GM18951 (cell line): Measurements from ENCODE around the gene SRGAP1.
"Not testable (repeated sequence)": the region's sequence is repeated elsewhere in the genome, so short reads cannot be mapped to it uniquely, and the experiment has no call there.

Experiments used
- POLR2A ChIP-seq: IDR thresholded peaks from 4 replicates; pipeline ENCODE4 v1.6.1; 2011; ENCODE audit warnings: mild to moderate bottlenecking; ENCODE audit not compliant: insufficient read length, insufficient read depth; ENCODE audit errors: extremely low read depth
- in situ Hi-C: fragments of 300-500 bp; cut with MboI; formaldehyde crosslinking; loops from one replicate; pipeline ENCODE4 v1.12.0; 2022; ENCODE audit warnings: low sequenced_read_pairs, mixed read lengths, inconsistent platforms; ENCODE audit not compliant: unreplicated experiment

SRGAP1 gene

GRCh38 chr12:64025174-64025958, 180.9 kb downstream of the SRGAP1 start:
- in situ Hi-C loops: no loop called here
- no peak for TF ChIP-seq POLR2A

DNA sequence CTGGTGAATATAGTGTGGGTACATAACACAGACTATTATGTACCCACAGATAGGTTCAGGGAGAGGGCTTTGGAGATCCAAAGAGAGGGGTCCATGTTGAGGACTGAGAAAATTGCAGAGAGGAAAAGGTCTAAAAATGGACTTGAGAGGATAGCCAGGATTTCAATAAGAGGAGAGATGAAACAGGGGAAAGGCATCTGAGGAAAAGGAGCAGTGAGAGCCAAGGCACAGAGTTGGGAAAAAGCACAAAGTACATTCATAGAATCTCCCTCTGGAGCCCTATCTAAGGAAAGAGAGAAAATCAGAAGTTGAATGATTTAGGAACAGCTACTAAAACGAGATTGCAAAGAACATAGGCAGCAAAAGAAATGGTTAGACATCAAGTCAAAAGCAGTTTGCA, 182.8 kb downstream of the SRGAP1 start:
- in situ Hi-C loops: no loop called here
- no peak for TF ChIP-seq POLR2A

DNA sequence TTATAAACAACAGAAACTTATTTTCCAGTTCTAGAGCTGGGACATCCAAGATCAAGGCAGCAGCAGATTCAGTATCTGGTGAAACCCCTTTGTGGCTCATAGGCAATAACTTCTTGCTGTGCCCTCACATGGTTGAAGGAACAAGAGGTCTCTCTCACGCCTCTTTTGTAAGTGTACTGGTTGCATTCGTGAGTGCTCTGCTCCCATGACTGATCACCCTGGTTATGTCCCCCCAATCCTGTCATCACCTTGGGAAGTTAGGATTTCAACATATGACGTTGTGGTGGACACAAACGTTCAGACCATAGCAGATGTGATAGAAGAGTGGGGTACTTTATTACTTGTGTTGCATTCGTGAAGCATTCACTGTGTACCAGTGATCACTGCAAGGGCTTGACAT, 184.0 kb downstream of the SRGAP1 start:
- TF ChIP-seq POLR2A: no peak
- in situ Hi-C loops: no loop called here

DNA sequence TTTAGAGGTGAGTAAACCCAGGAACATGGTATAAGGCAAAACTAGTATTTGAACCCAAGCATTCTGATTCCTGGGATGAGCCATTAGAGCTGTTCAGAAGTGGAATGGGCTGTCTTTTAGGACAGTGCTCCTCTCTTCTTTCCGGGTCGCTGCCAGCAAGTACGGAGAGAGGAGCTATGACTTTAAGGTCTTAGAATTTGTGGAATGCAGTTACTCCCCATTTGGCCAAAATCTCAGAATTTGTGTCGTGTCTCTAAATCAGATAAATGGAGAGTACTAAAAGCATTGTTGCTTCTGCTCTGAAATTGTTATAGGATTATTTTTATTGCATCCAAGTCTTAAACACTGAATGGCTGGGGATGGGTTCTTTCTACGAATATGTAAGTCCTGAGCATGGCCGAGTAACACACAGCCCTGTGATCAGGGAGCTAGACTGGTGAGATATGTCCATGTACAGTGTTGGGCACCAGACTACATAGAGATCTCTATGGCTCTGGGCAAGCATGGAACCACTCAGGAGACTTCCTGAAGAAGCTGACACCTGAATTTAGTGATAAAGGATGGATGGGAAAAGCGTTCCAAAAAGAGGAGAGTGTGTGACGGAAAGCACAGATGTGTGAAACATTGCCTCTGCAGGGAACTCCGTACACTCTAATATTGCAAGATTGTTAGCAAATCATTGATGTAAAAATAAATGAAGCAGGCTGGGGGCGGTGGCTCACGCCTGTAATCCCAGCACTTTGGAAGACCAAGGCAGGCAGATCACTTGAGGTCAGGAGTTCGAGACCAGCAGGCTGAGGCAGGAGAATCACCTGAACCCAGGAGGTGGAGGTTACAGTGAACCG, 184.7 kb downstream of the SRGAP1 start:
- no peak for TF ChIP-seq POLR2A

GRCh38 chr12:64030155-64030554, 185.7 kb downstream of the SRGAP1 start:
- in situ Hi-C loops: no loop called here

More for the DNA sequence above, 184.7 kb downstream of the SRGAP1 start:
- in situ Hi-C loops: no loop called here

GRCh38 chr12:64034056-64034455, 189.6 kb downstream of the SRGAP1 start:
- in situ Hi-C loops: not testable (repeated sequence)

More at GRCh38 chr12:64030155-64030554, 185.7 kb downstream of the SRGAP1 start:
- no peak for TF ChIP-seq POLR2A

DNA sequence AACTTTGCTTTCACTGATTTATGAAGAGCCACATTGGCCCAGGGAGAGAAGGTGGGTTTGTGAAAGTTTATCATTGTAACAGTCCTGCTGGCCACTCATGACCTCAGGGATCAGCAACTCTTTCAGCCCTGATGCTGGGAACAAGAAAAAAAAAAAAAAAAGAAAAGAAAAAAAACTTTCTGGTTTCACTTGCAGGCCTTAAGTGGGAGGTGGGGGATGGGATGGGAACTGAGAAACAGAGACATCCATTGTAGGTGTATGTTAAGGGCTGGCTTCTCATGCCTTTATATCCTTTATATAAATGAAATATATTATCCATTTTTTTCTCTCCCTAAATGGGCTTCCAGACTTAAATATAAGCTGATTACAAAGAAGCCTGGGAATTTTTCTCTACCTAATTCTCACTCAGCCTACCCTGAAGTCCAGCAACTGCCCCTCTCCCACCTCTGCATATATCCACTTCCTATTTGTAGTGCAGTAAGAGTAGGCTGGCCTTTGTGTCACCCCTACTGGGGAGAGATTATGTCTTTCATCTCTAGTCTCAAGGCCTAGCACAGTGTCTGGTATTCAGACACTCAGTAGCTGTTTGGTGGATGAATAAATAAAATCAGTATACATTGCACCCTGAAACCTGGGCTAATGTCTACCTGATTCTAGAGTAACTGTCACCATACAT, 190.5 kb downstream of the SRGAP1 start:
- in situ Hi-C loops: no loop called here

DNA sequence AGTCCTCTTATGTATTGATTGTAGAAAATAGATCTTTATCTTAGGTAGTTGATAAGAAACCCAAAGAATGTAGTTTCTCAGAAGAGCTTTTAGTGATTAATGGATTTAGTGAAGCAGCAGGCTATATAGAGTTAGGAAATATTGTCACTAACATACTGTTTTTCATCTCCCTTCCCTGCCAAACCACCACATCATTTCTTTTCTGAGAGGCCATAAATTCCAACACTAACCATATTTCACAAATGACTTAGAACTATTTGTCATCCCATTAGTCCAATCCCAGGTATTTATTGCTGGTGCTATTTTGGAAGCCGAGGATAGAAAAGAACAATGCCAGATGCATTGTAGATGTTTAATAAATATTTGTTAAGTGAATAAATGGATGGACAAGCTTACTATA, 191.9 kb downstream of the SRGAP1 start:
- no peak for TF ChIP-seq POLR2A
- in situ Hi-C loops: no loop called here

More for the DNA sequence above, 190.5 kb downstream of the SRGAP1 start:
- TF ChIP-seq POLR2A: no peak

DNA sequence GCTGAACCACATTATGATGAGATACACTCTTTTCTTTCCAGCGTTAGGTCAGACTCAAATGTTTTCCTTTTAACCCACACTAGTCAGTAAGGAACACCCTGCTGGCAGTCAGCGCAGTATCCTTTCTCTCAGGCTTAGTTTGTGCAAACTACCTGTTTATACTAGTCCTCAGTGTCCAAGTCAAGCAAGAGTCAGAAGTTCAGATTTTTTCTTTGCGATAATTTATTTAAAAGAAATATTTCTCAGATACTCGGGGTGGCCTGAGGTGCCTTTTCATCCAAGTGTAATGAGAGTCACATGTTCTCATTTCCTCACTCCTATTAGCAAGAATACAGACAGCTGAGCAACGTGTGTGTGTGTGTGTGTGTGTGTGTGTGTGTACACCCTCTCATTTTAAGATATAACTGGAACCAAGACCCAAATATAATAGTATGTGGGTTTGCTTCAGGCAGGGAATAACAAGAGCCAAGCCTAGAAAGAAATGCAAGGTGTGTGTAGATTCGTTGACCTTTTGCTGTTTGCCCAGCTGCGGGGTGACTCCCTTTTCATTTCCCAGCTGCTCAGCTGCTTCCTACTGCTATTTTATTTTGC, 194.9 kb downstream of the SRGAP1 start:
- in situ Hi-C loops: no loop called here
- TF ChIP-seq POLR2A: no peak

DNA sequence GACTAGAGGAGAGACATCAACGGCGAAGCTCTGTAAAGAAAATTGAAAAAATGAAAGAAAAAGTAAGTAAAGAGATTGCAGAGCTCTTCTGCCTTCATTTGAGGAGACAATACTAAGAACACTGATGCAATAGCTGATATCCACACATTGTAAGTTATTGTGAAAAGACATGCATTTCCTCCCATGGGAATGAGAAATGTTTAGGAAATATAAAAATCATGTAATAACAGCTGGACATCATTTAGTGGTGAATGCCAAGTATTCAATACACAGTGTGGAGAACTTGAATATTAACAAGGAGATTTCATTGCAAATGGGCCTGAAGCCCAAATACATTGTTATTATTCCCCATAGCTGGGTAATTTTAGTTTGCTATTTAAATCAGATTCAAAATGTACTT, 198.4 kb downstream of the SRGAP1 start:
- in situ Hi-C loops: no loop called here

DNA sequence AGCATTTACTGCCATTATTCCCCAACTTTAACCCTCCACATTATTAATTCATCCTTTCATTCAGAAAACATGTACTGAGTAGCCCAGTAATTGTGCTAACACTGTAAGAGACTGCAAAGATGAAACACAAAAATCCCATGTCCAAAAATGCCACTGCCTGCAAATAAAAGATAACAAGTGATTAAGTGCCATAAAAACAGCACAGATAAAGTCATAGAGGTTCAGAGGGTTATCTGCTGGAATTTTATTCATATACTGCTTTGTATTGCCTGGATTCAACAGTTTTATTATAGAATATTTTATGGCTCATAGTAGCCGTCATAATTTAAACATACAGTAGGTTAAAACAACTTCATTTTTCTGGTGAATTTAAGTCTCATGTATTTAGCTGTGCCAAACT, 199.7 kb downstream of the SRGAP1 start:
- in situ Hi-C loops: no loop called here
- TF ChIP-seq POLR2A: no peak

More for the DNA sequence above, 198.4 kb downstream of the SRGAP1 start:
- no peak for TF ChIP-seq POLR2A

- no peak for TF ChIP-seq POLR2A
- in situ Hi-C loops: no loop called here
Observed at GRCh38 chr12:64051057-64051456, 206.6 kb downstream of the SRGAP1 start.

- no peak for TF ChIP-seq POLR2A
- in situ Hi-C loops: no loop called here
Observed at GRCh38 chr12:64053117-64053516, 208.6 kb downstream of the SRGAP1 start.
